ENCODE measurements around the gene SLC43A2.
A peak's percentile ranks its signal among the peaks of the same experiment; 100 is the strongest.
"Not testable (repeated sequence)": the region's sequence is repeated elsewhere in the genome, so short reads cannot be mapped to it uniquely, and the experiment has no call there.

SLC43A2 gene

DNA sequence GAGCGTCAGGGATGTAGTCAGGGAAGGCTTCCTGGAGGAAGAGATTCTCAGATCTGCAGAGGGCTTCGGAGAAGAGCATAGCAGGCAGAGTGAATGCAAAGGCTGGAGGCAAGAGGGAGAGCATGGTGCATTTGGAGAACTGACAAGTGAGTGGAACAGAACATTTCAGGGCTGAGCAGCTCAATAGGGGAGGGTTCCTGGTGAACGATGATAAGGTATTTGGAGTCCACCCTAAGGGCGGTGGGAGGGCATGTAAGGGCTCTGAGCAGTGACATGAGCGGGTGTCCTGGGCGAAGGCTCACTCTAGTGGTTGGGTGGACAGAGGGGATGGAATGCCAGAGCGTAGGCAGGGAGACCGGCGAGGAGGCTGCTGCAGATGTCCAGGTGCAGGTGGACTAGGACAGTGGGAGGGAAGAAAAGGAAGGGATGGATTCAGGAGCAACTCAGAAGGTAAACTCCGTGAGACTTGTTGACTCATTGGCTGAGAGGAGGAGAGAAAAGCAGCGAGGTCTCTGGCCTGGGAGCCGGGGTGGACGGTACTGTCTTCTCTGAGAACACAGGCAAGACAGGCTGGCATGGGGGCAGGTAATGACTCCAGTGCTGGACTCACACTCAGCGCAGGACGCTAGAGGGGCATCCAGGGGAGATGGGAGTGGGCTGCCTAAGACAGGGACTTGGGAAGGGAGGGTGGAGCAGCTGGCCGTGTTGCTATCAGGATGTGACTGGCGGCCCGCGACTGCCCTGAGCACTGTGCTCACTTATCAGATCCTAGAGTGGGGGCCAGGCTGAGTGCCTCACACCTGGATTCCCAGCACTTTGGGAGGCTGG lies 64.6 kb downstream of the SLC43A2 start:
- H3K4me3 ChIP-seq (ENCODE audit: low read length in 2 of 2): no peak overlapping the region
- H3K27me3 ChIP-seq (ENCODE audit: control insufficient read depth in 2 of 2, insufficient read depth in 2 of 2, low read length in 2 of 2): peaks cover 0 to 5% of the 10 kb centered on the region in 2 donors
- peaks cover 21 to 27% of the 10 kb centered on the region in 2 donors for H3K4me1 ChIP-seq (ENCODE audit: control insufficient read depth in 2 of 2, insufficient read depth in 2 of 2, low read length in 2 of 2)
- H3K9me3 ChIP-seq (ENCODE audit: control insufficient read depth in 2 of 2, low read length in 2 of 2): no peaks in the 10 kb centered on the region
- no peak overlapping the region for H3K9ac ChIP-seq (ENCODE audit: low read depth in 1 of 2, low read length in 2 of 2)
- no peaks in the 10 kb centered on the region for H3K36me3 ChIP-seq (ENCODE audit: control insufficient read depth in 2 of 2, insufficient read depth in 2 of 2, low read length in 2 of 2)
- H3K27ac ChIP-seq (ENCODE audit: low read depth in 2 of 2, low read length in 2 of 2): no peak overlapping the region

DNA sequence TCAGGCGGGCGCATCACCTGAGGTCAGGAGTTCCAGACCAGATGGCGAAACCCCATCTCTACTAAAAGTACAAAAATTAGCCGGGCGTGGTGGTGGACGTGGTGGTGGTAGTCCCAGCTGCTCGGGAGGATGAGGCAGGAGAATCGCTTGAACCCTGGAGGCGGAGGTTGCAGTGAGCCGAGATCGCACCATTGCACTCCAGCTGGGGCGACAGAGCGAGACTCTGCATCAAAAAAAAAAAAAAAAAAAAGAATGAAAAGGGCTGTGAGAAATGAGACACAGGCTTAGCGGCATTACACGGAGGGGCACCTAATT lies 65.2 kb downstream of the SLC43A2 start:
- H3K27ac ChIP-seq (ENCODE audit: low read depth in 2 of 2, low read length in 2 of 2); H3K27me3 ChIP-seq (ENCODE audit: control insufficient read depth in 2 of 2, insufficient read depth in 2 of 2, low read length in 2 of 2); H3K36me3 ChIP-seq (ENCODE audit: control insufficient read depth in 2 of 2, insufficient read depth in 2 of 2, low read length in 2 of 2); H3K9me3 ChIP-seq (ENCODE audit: control insufficient read depth in 2 of 2, low read length in 2 of 2): not testable (repeated sequence)
- H3K9ac ChIP-seq (ENCODE audit: low read depth in 1 of 2, low read length in 2 of 2): peak overlapping the region in 1 of 2 donors; percentile 32
- H3K4me1 ChIP-seq (ENCODE audit: control insufficient read depth in 2 of 2, insufficient read depth in 2 of 2, low read length in 2 of 2): peaks cover 21 to 28% of the 10 kb centered on the region in 2 donors
- H3K4me3 ChIP-seq (ENCODE audit: low read length in 2 of 2): peak overlapping the region; percentile 56 to 57

DNA sequence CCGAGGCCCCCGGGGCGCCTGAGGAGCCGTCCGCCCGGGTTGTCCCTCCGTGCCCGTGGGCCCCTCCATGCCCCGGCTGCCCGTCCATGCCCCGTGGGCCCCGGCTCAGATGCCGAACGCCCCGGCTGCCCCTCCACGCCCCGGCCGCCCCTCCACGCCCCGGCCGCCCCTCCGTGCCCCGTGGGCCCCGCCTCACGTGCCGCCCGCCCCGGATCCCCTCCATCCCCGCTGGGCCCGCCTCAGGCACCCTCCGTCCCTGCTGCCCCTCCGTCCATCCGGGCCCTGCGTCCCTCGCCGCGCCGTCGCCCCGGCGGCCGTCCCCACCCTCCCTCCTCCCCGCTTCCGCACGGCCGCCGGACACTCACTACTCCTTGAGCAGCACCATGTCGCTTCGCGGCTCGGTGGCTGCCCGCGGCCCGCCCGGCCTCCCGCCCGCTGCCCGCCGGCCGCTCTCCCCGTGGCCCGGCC lies 66.4 kb downstream of the SLC43A2 start:
- Histone ChIP-seq H3K9me3 (ENCODE audit: control insufficient read depth in 2 of 2, low read length in 2 of 2) (no peaks in the 10 kb centered on the region), H3K27me3 (ENCODE audit: control insufficient read depth in 2 of 2, insufficient read depth in 2 of 2, low read length in 2 of 2) (peaks cover 0 to 5% of the 10 kb centered on the region in 2 donors), H3K27ac (ENCODE audit: low read depth in 2 of 2, low read length in 2 of 2) (peak overlapping the region; percentile 84 to 86), H3K4me1 (ENCODE audit: control insufficient read depth in 2 of 2, insufficient read depth in 2 of 2, low read length in 2 of 2) (peaks cover 21 to 28% of the 10 kb centered on the region in 2 donors), H3K4me3 (ENCODE audit: low read length in 2 of 2) (peak overlapping the region; percentile 78 to 80), H3K9ac (ENCODE audit: low read depth in 1 of 2, low read length in 2 of 2) (peak overlapping the region; percentile 70 to 77), H3K36me3 (ENCODE audit: control insufficient read depth in 2 of 2, insufficient read depth in 2 of 2, low read length in 2 of 2) (no peaks in the 10 kb centered on the region)

DNA sequence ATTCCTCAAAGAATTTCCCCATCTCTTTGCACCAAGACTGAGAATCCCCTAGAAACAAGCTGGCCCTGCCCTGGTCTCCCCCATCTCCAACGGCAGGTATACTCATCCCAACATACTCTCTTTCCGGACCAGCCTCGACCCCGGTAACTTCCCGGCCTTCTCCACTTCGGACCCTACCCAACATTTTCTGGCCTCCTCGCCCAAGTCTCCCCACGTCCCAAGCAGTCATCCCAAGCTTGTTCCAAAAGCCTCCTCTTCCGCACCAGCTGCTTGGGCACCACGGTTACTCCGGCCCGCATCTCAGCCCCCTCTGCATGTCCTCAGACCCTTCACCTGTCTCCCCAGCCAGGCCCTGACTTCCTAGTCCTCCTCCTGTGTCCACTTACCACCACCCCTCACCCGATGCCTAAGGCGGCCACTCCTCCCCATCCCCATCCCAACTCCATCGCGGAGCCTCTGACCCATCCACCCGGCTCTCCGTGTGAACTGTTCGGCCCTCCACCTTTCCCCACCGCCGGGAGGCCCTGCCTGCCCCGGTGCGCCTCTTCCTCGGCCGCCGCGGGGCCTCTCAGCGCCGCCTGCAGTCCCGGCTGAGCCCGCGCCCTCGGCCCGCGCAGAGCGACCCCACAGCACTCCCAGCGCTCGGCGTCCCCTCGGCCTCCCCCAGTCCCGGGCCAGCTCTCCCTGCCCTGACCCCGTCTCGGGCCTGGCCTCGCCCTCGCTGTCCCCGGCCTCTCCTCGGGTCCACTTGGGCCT lies 67.0 kb downstream of the SLC43A2 start:
- peaks cover 0 to 5% of the 10 kb centered on the region in 2 donors for H3K27me3 ChIP-seq (ENCODE audit: control insufficient read depth in 2 of 2, insufficient read depth in 2 of 2, low read length in 2 of 2)
- H3K4me1 ChIP-seq (ENCODE audit: control insufficient read depth in 2 of 2, insufficient read depth in 2 of 2, low read length in 2 of 2): peaks cover 21 to 31% of the 10 kb centered on the region in 2 donors
- no peaks in the 10 kb centered on the region for H3K9me3 ChIP-seq (ENCODE audit: control insufficient read depth in 2 of 2, low read length in 2 of 2)
- H3K36me3 ChIP-seq (ENCODE audit: control insufficient read depth in 2 of 2, insufficient read depth in 2 of 2, low read length in 2 of 2): no peaks in the 10 kb centered on the region
- H3K9ac ChIP-seq (ENCODE audit: low read depth in 1 of 2, low read length in 2 of 2): peak overlapping the region; percentile 70 to 77
- peak overlapping the region; percentile 84 to 86 for H3K27ac ChIP-seq (ENCODE audit: low read depth in 2 of 2, low read length in 2 of 2)
- peak overlapping the region; percentile 78 to 80 for H3K4me3 ChIP-seq (ENCODE audit: low read length in 2 of 2)

DNA sequence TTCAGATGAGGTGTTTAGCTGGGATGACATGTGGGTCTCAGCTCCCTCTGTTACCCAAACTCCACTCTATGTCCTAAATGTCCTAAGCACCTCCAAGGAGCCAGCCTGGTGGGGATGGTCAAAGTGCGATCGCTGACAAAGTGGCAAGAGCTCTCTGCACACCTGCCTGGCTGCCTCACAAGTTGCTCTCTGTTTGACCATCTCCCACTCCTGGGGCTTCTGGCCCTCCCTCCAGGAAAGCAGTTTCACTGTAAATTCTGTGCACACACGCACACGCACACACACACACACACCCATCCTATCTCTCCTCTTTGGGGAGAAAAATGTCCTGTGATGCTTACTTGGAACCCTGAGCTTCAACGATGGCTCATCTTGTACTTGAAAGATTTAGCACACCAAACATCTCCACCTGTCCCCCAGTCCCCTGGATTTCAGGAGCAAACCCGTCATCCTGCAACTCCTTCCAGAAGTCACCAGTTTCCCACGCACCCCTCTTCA lies 67.7 kb downstream of the SLC43A2 start:
- Histone ChIP-seq H3K9ac (ENCODE audit: low read depth in 1 of 2, low read length in 2 of 2) (peak overlapping the region in 1 of 2 donors; percentile 70), H3K4me3 (ENCODE audit: low read length in 2 of 2) (peak overlapping the region; percentile 78 to 80), H3K27me3 (ENCODE audit: control insufficient read depth in 2 of 2, insufficient read depth in 2 of 2, low read length in 2 of 2) (peaks cover 0 to 5% of the 10 kb centered on the region in 2 donors), H3K36me3 (ENCODE audit: control insufficient read depth in 2 of 2, insufficient read depth in 2 of 2, low read length in 2 of 2) (peaks cover 0 to 2% of the 10 kb centered on the region in 2 donors), H3K9me3 (ENCODE audit: control insufficient read depth in 2 of 2, low read length in 2 of 2) (no peaks in the 10 kb centered on the region), H3K4me1 (ENCODE audit: control insufficient read depth in 2 of 2, insufficient read depth in 2 of 2, low read length in 2 of 2) (peaks cover 19 to 32% of the 10 kb centered on the region in 2 donors), H3K27ac (ENCODE audit: low read depth in 2 of 2, low read length in 2 of 2) (no peak overlapping the region)

DNA sequence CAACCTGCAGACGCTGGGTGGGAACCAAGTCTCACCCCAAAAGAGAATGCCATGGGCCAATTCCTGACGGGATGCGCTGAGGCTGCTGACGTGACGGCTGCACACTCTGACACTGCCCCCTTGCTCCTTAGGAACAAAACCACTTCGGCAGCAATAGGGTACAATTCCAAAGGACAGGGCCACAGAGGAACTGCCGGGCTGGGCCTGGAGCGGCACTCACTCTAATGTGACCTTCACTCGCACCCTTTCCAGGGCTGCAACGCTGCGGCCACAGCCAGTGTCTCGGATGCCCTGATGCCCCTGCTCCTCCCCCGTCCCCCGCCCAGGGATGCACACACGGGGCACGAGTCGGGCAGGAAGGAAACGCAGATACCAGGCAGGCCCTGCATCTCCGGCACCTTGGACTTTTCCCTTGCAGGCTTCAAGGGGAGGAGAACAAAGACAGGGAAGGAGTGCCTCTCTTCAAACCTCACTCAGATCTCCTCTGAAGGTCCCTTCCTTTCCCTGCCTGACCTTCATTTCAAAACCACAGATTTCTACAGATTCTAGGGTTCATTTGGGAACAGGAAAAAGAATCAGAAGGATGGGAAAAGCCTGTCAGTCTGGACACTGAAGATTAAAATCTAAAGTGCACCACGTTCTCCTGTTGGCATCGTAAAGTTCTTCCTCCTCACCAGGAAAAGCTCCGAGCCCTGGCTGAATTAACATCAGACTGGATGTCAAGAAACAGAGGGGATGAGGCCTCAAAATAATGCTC lies 68.4 kb downstream of the SLC43A2 start:
- Histone ChIP-seq H3K36me3 (ENCODE audit: control insufficient read depth in 2 of 2, insufficient read depth in 2 of 2, low read length in 2 of 2) (peaks cover 0 to 2% of the 10 kb centered on the region in 2 donors), H3K27ac (ENCODE audit: low read depth in 2 of 2, low read length in 2 of 2) (no peak overlapping the region), H3K4me3 (ENCODE audit: low read length in 2 of 2) (peak overlapping the region in 1 of 2 donors; percentile 80), H3K27me3 (ENCODE audit: control insufficient read depth in 2 of 2, insufficient read depth in 2 of 2, low read length in 2 of 2) (peaks cover 0 to 5% of the 10 kb centered on the region in 2 donors), H3K9ac (ENCODE audit: low read depth in 1 of 2, low read length in 2 of 2) (peak overlapping the region in 1 of 2 donors; percentile 70), H3K4me1 (ENCODE audit: control insufficient read depth in 2 of 2, insufficient read depth in 2 of 2, low read length in 2 of 2) (peaks cover 25 to 38% of the 10 kb centered on the region in 2 donors), H3K9me3 (ENCODE audit: control insufficient read depth in 2 of 2, low read length in 2 of 2) (no peaks in the 10 kb centered on the region)

DNA sequence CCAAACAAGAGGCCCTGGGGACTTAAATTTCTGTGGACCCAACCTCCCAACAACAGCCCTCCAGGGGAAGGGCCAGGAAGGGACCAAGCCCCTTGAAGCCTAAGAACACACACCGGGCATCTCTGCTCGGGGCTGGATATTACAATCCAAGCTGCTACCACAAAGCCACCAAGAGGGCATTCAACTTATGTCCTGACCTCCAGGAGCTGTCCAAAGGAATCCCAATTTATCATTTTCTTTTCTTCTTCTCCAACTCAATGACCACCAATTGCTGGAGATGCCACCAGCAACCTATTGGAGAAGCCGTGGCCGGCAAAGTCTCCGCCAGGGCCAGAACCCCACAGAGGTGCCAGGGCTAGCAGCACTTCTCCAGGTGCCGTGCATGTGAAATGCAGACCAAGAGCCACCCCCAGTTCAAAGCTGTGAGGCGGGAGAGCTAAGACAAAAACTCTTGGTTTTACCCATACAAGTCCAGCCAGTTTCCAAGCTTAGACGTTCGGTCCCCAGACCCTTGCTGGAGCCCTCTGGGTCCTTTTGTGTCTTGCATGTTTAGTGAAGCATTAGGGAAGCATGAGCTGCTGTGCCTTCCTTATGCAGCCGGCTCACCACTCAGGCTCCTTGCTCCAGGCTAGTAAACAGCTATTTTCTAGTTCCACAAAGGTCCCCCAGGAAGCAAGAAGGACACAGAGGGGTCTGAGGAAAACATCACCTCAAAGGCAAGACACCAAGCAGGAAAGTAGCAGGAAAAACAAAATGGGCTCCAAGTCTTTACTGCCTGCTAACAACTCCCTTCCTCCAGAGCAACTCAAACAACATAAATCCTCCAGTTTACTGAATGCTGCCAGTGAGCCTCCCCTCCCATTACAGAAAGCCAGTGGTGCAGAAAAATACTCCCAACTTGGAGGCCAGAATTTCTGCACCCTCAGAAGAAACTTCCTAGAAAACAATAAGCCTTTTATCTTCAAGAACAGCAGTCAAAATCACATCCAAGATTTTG lies 69.3 kb downstream of the SLC43A2 start:
- H3K9ac ChIP-seq (ENCODE audit: low read depth in 1 of 2, low read length in 2 of 2): peak overlapping the region in 1 of 2 donors; percentile 70
- no peak overlapping the region for H3K4me3 ChIP-seq (ENCODE audit: low read length in 2 of 2)
- peaks cover 0 to 7% of the 10 kb centered on the region in 2 donors for H3K36me3 ChIP-seq (ENCODE audit: control insufficient read depth in 2 of 2, insufficient read depth in 2 of 2, low read length in 2 of 2)
- H3K4me1 ChIP-seq (ENCODE audit: control insufficient read depth in 2 of 2, insufficient read depth in 2 of 2, low read length in 2 of 2): peaks cover 27 to 42% of the 10 kb centered on the region in 2 donors
- no peak overlapping the region for H3K27ac ChIP-seq (ENCODE audit: low read depth in 2 of 2, low read length in 2 of 2)
- H3K27me3 ChIP-seq (ENCODE audit: control insufficient read depth in 2 of 2, insufficient read depth in 2 of 2, low read length in 2 of 2): peaks cover 0 to 5% of the 10 kb centered on the region in 2 donors
- no peaks in the 10 kb centered on the region for H3K9me3 ChIP-seq (ENCODE audit: control insufficient read depth in 2 of 2, low read length in 2 of 2)

DNA sequence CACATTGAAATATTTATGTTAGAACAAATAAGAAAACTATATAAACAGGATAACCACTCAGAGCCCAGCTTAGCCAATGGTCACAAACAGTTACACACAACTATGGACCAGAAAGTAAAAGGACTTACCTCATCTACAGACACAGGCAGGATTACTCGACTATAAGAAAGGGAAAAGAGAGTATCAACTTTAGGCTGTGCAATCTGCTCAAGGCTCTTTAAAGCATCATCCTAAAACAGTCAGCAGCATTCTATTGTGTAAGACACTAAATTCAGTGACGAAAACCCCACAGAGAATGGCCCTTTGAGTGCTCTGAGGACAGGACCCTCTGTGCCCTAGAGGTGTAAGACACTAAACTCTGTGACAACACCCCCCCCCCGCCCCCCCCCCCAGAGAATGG lies 70.2 kb downstream of the SLC43A2 start:
- Histone ChIP-seq H3K27me3 (ENCODE audit: control insufficient read depth in 2 of 2, insufficient read depth in 2 of 2, low read length in 2 of 2) (no peaks in the 10 kb centered on the region), H3K36me3 (ENCODE audit: control insufficient read depth in 2 of 2, insufficient read depth in 2 of 2, low read length in 2 of 2) (peaks cover 7% of the 10 kb centered on the region in 2 donors), H3K9me3 (ENCODE audit: control insufficient read depth in 2 of 2, low read length in 2 of 2) (no peaks in the 10 kb centered on the region), H3K4me3 (ENCODE audit: low read length in 2 of 2) (no peak overlapping the region), H3K4me1 (ENCODE audit: control insufficient read depth in 2 of 2, insufficient read depth in 2 of 2, low read length in 2 of 2) (peaks cover 27 to 42% of the 10 kb centered on the region in 2 donors), H3K9ac (ENCODE audit: low read depth in 1 of 2, low read length in 2 of 2) (no peak overlapping the region), H3K27ac (ENCODE audit: low read depth in 2 of 2, low read length in 2 of 2) (no peak overlapping the region)
